HepG2 (cell line): Measurements from ENCODE around the gene CLEC2D. TPM values are rescaled to one million over a fixed set of nuclear protein-coding genes. Genes with fewer than 3 reads are reported as not detected.

Experiments used
- ATAC-seq: fragments of 200-7000 bp; cut with Tn5 transposase; 3 replicates; pipeline ENCODE4 v1.9.1; 2020; ENCODE audit warnings: mild to moderate bottlenecking, moderate library complexity
- BruUV-seq: library from RNA; stranded (reverse); fragments of 400-500 nt; replicated peaks from 2 replicates; lab custom pipeline; 2021; lab: Mats Ljungman, UMichigan
- CTCF ChIA-PET: fragments of 300-600 bp; formaldehyde crosslinking; extraction: SDS; loops from one replicate; lab custom pipeline; 2021; ENCODE audit warnings: low total read pairs, inconsistent platforms, low intra/inter-chr PET ratio; lab: Yijun Ruan, JAX
- POLR2A ChIA-PET: fragments of 350-600 bp; sonication (Branson Sonifier 250); formaldehyde crosslinking; loops from one replicate; lab custom pipeline; 2020; ENCODE audit warnings: antibody characterized with exemption, inconsistent platforms; lab: Yijun Ruan, JAX
- DNase-seq: peaks from one replicate; pipeline ENCODE4 v3.0.0-alpha.2; 2015; ENCODE audit warnings: low spot score
- FAIRE-seq: peaks from 3 replicates; lab custom pipeline; 2011; peaks lifted over from hg19 to GRCh38; lab: Jason Lieb, UNC
- H2AFZ ChIP-seq: one replicate; pipeline ENCODE4 v1.6.1; 2011; ENCODE audit warnings: low read length, inconsistent platforms
- H3K27ac ChIP-seq: fragments of 300-600 bp; 3 replicates; pipeline ENCODE4 v1.8.0; 2011; ENCODE audit warnings: mixed run types, mild to moderate bottlenecking, mixed read lengths, low read length, inconsistent platforms; ENCODE audit not compliant: insufficient read depth; ENCODE audit errors: extremely low read length
- H3K27me3 ChIP-seq, 2 experiments: fragments of 200-600 bp in 1 of 2; 2 replicates in 1 of 2; 3 replicates in 1 of 2; pipeline versions ENCODE4 v1.6.0 to v1.8.0; 2011; ENCODE audit warnings: low read length in 2 of 2, mild to moderate bottlenecking in 2 of 2, moderate library complexity in 2 of 2, inconsistent platforms in 1 of 2; ENCODE audit not compliant: insufficient read depth in 2 of 2, control insufficient read depth in 1 of 2
- H3K36me3 ChIP-seq, 2 experiments: fragments of 200-600 bp in 1 of 2; replicated peaks in 1 of 2; 2 replicates in 1 of 2; 3 replicates in 1 of 2; pipeline versions ENCODE4 v1.5.1 to v1.8.0; 2011; ENCODE audit warnings: low read length in 2 of 2, inconsistent platforms in 1 of 2; ENCODE audit not compliant: insufficient read depth in 2 of 2, control insufficient read depth in 1 of 2
- H3K4me1 ChIP-seq: 2 replicates; pipeline ENCODE4 v1.5.1; 2012; ENCODE audit warnings: low read length, inconsistent platforms; ENCODE audit not compliant: insufficient read depth
- H3K4me2 ChIP-seq: 2 replicates; pipeline ENCODE4 v1.6.0; 2011; ENCODE audit warnings: low read depth, low read length, inconsistent platforms
- H3K4me3 ChIP-seq, 3 experiments: fragments of 200-600 bp in 1 of 3; sonication (generic), shearing (Covaris generic) in 1 of 3; replicated peaks in 1 of 3; 2 replicates each; pipeline ENCODE4 v1.5.1; 2011 to 2016; ENCODE audit warnings: low read length in 3 of 3, inconsistent platforms in 2 of 3, low read depth in 2 of 3, mild to moderate bottlenecking in 2 of 3, control low read depth in 1 of 3, mixed read lengths in 1 of 3; ENCODE audit not compliant: insufficient read depth in 1 of 3
- H3K79me2 ChIP-seq: one replicate; pipeline ENCODE4 v1.6.1; 2011; ENCODE audit warnings: low read length, inconsistent platforms; ENCODE audit not compliant: insufficient read depth
- H3K9ac ChIP-seq: 2 replicates; pipeline ENCODE4 v1.6.0; 2011; ENCODE audit warnings: mild to moderate bottlenecking, low read depth, low read length, inconsistent platforms; ENCODE audit not compliant: insufficient read depth
- H3K9me3 ChIP-seq: 2 replicates; pipeline ENCODE4 v1.5.1; 2012; ENCODE audit warnings: mild to moderate bottlenecking, low read length
- H4K20me1 ChIP-seq: 2 replicates; pipeline ENCODE4 v1.6.0; 2011; ENCODE audit warnings: inconsistent platforms, mild to moderate bottlenecking, low read length, moderate library complexity; ENCODE audit not compliant: insufficient read depth
- ATM ChIP-seq: fragments of 450-650 bp; IDR thresholded peaks from 2 replicates; pipeline ENCODE4 v1.7.1; 2017; ENCODE audit warnings: mild to moderate bottlenecking, borderline replicate concordance
- TCF12 ChIP-seq, 2 experiments: fragments of 450-650 bp in 1 of 2; sonication (generic) in 1 of 2; formaldehyde crosslinking in 1 of 2; IDR thresholded peaks; 2 replicates each; pipeline versions ENCODE4 v1.6.1 to v1.8.0; 2017 to 2022; ENCODE audit warnings: antibody characterized with exemption in 1 of 2, mild to moderate bottlenecking in 1 of 2, missing genetic modification reagents in 1 of 2, moderate library complexity in 1 of 2
- ZBTB10 ChIP-seq: sonication (generic); formaldehyde crosslinking; IDR thresholded peaks from 2 replicates; pipeline ENCODE4 v1.4.0; 2020; ENCODE audit warnings: missing genetic modification reagents, borderline replicate concordance
- WGBS: methylation state at CpG from one replicate; pipeline ENCODE4 v1.1.6; 2017; ENCODE audit warnings: low lambda C conversion rate; 5-methylcytosine and 5-hydroxymethylcytosine counted together
- in situ Hi-C: cut with HindIII; loops from 2 replicates; pipeline ENCODE4 v1.10.0; 2017; ENCODE audit warnings: low pct_unique_long_range_greater_than_20kb; ENCODE audit not compliant: extremely low pct_ligation_motif_present
- intact Hi-C: fragments of 100-400 bp; cut with micrococcal nuclease; formaldehyde crosslinking; loops from one replicate; pipeline ENCODE4 v1.10.0; 2022; ENCODE audit not compliant: unreplicated experiment
- polyA plus RNA-seq, 8 experiments: library from polyadenylated mRNA; depleted of rRNA in 3 of 8; stranded (reverse) in 7 of 8; unstranded in 1 of 8; fragments of >200 nt; fragmentation: Illumina TruSeq in 4 of 8; extraction: Trizol in 4 of 8; gene quantifications; 2 replicates each; pipeline versions ENCODE4 v1.2.1 to v1.2.3, GENCODE V29; 2011 to 2016; ENCODE audit warnings: low read depth in 4 of 8, missing spikeins in 1 of 8, mixed read lengths in 1 of 8; ENCODE audit not compliant: insufficient read depth in 1 of 8
- total RNA-seq, 5 experiments: library from RNA; depleted of rRNA; stranded (reverse); fragments of >200 nt; fragmentation: Illumina TruSeq; extraction: Trizol; gene quantifications; 2 replicates each; pipeline ENCODE4 v1.2.3, GENCODE V29; 2016; ENCODE audit warnings: low read depth in 1 of 5
- TF ChIP-seq, protein P1 (sequence below): sonication (generic); formaldehyde crosslinking; IDR thresholded peaks from 2 replicates; pipeline ENCODE4 v1.9.0; 2021; ENCODE audit warnings: missing genetic modification reagents, borderline replicate concordance
- TF ChIP-seq, protein P2 (sequence below): fragments of 450-650 bp; IDR thresholded peaks from 2 replicates; pipeline ENCODE4 v1.6.1; 2017; ENCODE audit warnings: mild to moderate bottlenecking

CLEC2D gene
- total and polyA plus RNA-seq, 2 of the 13 experiments (the other 11 are each of a cell fraction or from before 2014, with no cell fraction given) = 2.5 to 8.6 TPM

DNA sequence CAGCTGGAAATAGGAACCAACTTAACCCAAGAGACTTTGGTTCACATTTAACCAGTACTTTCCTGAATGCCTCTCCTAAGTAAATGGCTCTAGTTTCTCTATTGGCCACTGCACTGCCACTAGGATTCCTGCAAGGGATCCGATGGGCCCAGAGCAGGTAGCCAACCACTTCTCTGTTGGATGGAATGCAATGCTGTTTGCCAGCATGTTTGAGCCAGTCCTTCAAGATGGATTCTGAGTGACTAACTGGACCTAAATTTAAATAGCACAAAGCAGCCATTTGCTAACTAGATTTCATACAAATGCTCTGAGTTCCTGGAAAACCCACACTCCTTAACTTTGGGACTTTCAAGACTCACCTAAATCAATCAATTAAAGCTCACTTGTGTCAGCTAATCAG lies 9.5 kb upstream of the CLEC2D start (continued):
- TF ChIP-seq, protein P1, sequence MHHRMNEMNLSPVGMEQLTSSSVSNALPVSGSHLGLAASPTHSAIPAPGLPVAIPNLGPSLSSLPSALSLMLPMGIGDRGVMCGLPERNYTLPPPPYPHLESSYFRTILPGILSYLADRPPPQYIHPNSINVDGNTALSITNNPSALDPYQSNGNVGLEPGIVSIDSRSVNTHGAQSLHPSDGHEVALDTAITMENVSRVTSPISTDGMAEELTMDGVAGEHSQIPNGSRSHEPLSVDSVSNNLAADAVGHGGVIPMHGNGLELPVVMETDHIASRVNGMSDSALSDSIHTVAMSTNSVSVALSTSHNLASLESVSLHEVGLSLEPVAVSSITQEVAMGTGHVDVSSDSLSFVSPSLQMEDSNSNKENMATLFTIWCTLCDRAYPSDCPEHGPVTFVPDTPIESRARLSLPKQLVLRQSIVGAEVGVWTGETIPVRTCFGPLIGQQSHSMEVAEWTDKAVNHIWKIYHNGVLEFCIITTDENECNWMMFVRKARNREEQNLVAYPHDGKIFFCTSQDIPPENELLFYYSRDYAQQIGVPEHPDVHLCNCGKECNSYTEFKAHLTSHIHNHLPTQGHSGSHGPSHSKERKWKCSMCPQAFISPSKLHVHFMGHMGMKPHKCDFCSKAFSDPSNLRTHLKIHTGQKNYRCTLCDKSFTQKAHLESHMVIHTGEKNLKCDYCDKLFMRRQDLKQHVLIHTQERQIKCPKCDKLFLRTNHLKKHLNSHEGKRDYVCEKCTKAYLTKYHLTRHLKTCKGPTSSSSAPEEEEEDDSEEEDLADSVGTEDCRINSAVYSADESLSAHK (CRISPR knock-in tag) = no peak
- TF ChIP-seq, protein P2, sequence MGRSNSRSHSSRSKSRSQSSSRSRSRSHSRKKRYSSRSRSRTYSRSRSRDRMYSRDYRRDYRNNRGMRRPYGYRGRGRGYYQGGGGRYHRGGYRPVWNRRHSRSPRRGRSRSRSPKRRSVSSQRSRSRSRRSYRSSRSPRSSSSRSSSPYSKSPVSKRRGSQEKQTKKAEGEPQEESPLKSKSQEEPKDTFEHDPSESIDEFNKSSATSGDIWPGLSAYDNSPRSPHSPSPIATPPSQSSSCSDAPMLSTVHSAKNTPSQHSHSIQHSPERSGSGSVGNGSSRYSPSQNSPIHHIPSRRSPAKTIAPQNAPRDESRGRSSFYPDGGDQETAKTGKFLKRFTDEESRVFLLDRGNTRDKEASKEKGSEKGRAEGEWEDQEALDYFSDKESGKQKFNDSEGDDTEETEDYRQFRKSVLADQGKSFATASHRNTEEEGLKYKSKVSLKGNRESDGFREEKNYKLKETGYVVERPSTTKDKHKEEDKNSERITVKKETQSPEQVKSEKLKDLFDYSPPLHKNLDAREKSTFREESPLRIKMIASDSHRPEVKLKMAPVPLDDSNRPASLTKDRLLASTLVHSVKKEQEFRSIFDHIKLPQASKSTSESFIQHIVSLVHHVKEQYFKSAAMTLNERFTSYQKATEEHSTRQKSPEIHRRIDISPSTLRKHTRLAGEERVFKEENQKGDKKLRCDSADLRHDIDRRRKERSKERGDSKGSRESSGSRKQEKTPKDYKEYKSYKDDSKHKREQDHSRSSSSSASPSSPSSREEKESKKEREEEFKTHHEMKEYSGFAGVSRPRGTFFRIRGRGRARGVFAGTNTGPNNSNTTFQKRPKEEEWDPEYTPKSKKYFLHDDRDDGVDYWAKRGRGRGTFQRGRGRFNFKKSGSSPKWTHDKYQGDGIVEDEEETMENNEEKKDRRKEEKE = no peak

DNA sequence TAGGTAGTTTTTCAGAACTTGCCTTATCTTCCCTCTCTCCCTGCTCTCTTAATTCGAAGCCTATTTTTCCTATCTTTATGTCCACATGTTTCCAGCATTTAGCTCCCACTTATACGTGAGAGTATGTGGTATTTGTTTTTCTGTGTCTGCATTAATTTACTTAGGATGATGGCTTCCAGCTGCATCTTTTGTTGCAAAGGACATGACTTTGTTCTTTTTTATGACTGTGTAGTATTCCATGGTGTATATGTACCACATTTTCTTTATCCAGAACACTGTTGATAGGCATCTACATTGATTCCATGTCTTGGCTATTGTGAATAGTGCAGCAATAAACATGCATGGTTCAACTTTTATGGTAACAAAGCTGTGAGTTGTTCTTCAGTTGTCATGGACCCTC lies 7.8 kb upstream of the CLEC2D start:
- BruUV-seq = no TSS peak
- no peak for DNase-seq
- POLR2A ChIA-PET = no interaction called here
- no peaks in the 10 kb centered on the region for H3K4me1 ChIP-seq
- H3K27ac ChIP-seq = no peak overlapping the region
- no peaks in the 10 kb centered on the region for H3K79me2 ChIP-seq
- H3K27me3 ChIP-seq = no peaks in the 10 kb centered on the region
- H3K4me2 ChIP-seq = no peak overlapping the region
- in situ Hi-C loops = no loop called here
- no peak for TF ChIP-seq ZBTB10 (CRISPR knock-in tag)
- TF ChIP-seq ATM = no peak
- TF ChIP-seq TCF12 (IDR thresholded peaks at IDR 0.05) = no peak
- no peak for TF ChIP-seq TCF12 (CRISPR knock-in tag; IDR thresholded peaks at IDR 0.05)
- H3K36me3 ChIP-seq = peaks cover 6 to 23% of the 10 kb centered on the region in 2 experiments
- FAIRE-seq = no peak
- CTCF ChIA-PET = no interaction called here
- no peak overlapping the region for H3K4me3 ChIP-seq
- ATAC-seq = no peak
- no peaks in the 10 kb centered on the region for H3K9me3 ChIP-seq
- 96% methylated on average over 2 of the region's 2 CpGs for WGBS
- intact Hi-C loops = no loop called here
- no peaks in the 10 kb centered on the region for H4K20me1 ChIP-seq
- no peak overlapping the region for H2AFZ ChIP-seq
- H3K9ac ChIP-seq = no peak overlapping the region
